Measurements from ENCODE around the gene SSC5D. TPM values are rescaled to one million over a fixed set of nuclear protein-coding genes. Genes with fewer than 3 reads are reported as not detected.

The SSC5D gene
- total and polyA plus RNA-seq, 9 of the 15 experiments (the other 6 are each of a cell fraction or from before 2014, with no cell fraction given): 0.04 to 0.71 (median 0.14) TPM; not detected in 2

GRCh38 chr19:55461259-55461973, 26.8 kb upstream of the SSC5D start, which contains the start of gene ISOC2 (continued):
- no peak for TF ChIP-seq ZNF449 (CRISPR knock-in tag; IDR thresholded peaks at IDR 0.05)
- TF ChIP-seq MED1 (CRISPR knock-in tag; IDR thresholded peaks at IDR 0.05; ENCODE audit: borderline replicate concordance): no peak
- peak; percentile 95; the same call in 1 of the 2 replicates for TF ChIP-seq CBX1 (IDR thresholded peaks at IDR 0.05; ENCODE audit: low read depth)
- no peak for TF ChIP-seq ZNF143 (CRISPR knock-in tag; IDR thresholded peaks at IDR 0.05)
- no peak for TF ChIP-seq NCOA6 (IDR thresholded peaks at IDR 0.05)
- TF ChIP-seq ZNF445 (CRISPR knock-in tag; IDR thresholded peaks at IDR 0.05; ENCODE audit: low read depth): no peak
- TF ChIP-seq CTCF (IDR thresholded peaks at IDR 0.05 in 2 of 3, conservative IDR thresholded peaks at IDR 0.05 in 1 of 3; ENCODE audit: insufficient read depth in 2 of 3, low read depth in 1 of 3, low read length in 3 of 3): no peak; a peak in 1 of 6 replicates
- TF ChIP-seq HSF4 (CRISPR knock-in tag; IDR thresholded peaks at IDR 0.05; ENCODE audit: borderline replicate concordance): no peak
- no peak for TF ChIP-seq RAD21 (CRISPR knock-in tag; conservative IDR thresholded peaks at IDR 0.05 in 1 of 2, IDR thresholded peaks at IDR 0.05 in 1 of 2)
- no peak for TF ChIP-seq ZNF584 (CRISPR knock-in tag; IDR thresholded peaks at IDR 0.05; ENCODE audit: low read depth)
- no peak for TF ChIP-seq HOXB6 (CRISPR knock-in tag; IDR thresholded peaks at IDR 0.05; ENCODE audit: borderline replicate concordance)
- TF ChIP-seq NCOA2 (IDR thresholded peaks at IDR 0.05; ENCODE audit: partially characterized antibody in 2 of 2): no peak
- no peak for TF ChIP-seq ZNF592 (IDR thresholded peaks at IDR 0.05)
- TF ChIP-seq CREB3 (tag; conservative IDR thresholded peaks at IDR 0.05; ENCODE audit: low read depth): 0 out of 2 replicates have a peak, but pooled peaks have one; percentile 57
- no peak for TF ChIP-seq PHTF2 (CRISPR knock-in tag; IDR thresholded peaks at IDR 0.05)
- TF ChIP-seq TEAD4 (IDR thresholded peaks at IDR 0.05; ENCODE audit: low read length): 0 out of 2 replicates have a peak, but pooled peaks have one; percentile 6
- TF ChIP-seq TEAD4 (CRISPR knock-in tag; IDR thresholded peaks at IDR 0.05; ENCODE audit: borderline replicate concordance): no peak
